Measurements from ENCODE around the gene ZNF414. TPM values are rescaled to one million over a fixed set of nuclear protein-coding genes. Genes with fewer than 3 reads are reported as not detected.
A peak's percentile ranks its signal among the peaks of the same experiment; 100 is the strongest.

The ZNF414 gene
- total and polyA plus RNA-seq, 2 experiments from 2014 or later: 50.7 to 64.2 TPM

DNA sequence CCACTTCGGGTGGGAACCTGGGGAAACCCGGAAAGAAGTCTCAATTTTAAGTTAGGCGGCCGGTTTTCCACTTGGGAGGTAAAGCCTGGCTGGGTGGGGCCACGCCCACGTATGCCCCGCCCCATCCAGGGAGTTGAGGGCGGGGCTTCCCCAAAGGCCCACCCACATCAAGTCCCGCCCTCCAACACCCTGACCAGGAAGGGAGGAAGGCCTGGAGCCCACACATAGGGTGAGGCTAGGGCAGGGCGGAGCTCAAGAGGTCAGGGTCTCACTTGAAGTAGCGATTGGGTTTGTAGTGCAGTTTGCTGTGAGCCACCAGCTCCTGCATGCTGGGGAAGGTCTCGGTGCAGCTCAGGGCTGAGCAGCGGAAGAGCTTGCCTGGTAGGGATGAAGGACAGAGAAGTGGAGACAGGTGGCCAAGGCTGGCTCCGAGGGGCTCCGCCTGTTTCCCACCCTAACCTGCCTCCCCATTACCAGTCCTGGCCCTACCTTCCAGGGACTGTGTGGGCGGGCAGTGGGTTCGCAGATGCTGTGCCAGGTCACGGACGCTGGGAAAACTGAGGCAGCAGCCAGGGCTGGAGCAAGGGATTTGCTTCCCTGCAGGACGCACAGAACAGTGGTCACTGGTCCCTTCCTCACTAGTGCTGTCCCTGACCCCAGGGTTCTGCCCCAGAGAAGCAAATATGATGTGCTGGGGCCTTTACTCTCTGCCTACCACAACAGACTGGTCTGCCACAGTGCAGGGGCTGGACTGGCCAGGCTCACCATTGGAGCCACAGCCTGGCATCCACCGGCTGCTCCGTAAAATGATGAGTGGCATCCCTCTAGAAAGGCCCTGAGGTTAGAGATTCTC lies 1.6 kb downstream of the ZNF414 start:
- Histone ChIP-seq H3K9me3 (ENCODE audit: low read depth) (no peaks in the 10 kb centered on the region), H3K4me1 (ENCODE audit: low read depth) (peaks cover 7% of the 10 kb centered on the region), H3K27ac (peak overlapping the region; percentile 100), H3K4me3 (no peak overlapping the region), H3K36me3 (no peaks in the 10 kb centered on the region), H3K27me3 (no peaks in the 10 kb centered on the region)
- TF ChIP-seq, protein P1, sequence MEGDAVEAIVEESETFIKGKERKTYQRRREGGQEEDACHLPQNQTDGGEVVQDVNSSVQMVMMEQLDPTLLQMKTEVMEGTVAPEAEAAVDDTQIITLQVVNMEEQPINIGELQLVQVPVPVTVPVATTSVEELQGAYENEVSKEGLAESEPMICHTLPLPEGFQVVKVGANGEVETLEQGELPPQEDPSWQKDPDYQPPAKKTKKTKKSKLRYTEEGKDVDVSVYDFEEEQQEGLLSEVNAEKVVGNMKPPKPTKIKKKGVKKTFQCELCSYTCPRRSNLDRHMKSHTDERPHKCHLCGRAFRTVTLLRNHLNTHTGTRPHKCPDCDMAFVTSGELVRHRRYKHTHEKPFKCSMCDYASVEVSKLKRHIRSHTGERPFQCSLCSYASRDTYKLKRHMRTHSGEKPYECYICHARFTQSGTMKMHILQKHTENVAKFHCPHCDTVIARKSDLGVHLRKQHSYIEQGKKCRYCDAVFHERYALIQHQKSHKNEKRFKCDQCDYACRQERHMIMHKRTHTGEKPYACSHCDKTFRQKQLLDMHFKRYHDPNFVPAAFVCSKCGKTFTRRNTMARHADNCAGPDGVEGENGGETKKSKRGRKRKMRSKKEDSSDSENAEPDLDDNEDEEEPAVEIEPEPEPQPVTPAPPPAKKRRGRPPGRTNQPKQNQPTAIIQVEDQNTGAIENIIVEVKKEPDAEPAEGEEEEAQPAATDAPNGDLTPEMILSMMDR (IDR thresholded peaks at IDR 0.05; ENCODE audit: low read depth, low read length): no peak
- DNase-seq (ENCODE audit: low read depth in 1 of 2, low spot score in 1 of 2): peak in 1 of 2 donors; percentile 24

DNA sequence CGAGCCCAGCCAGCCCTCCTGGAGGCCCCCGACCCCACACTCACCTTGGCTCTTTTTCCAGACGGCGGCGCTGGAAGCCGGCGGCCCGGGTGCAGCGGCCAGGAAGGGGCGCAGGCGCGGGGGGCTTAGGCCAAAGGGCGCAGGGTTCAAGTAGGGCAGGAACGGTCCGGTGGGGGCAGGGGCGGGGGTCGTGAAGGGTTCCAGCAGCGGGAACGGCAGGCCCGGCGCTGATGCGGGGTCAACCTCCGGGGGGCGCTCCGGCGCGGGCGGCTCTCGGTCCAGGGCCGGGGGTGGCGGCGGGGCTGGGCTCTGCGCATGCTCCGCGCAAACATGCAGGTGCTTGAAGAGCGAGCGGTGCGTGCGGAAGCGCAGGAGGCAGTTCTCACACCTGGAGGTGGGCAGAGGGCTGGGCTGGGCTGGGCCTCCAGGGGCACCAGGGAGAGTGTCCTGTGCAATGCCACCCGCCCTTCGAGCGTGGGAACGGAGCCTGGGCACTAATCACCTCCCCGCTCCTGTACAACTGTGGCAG lies 2.3 kb downstream of the ZNF414 start:
- no peaks in the 10 kb centered on the region for H3K36me3 ChIP-seq
- no peak overlapping the region for H3K4me3 ChIP-seq
- peaks cover 7% of the 10 kb centered on the region for H3K4me1 ChIP-seq (ENCODE audit: low read depth)
- TF ChIP-seq, protein P1 (IDR thresholded peaks at IDR 0.05; ENCODE audit: low read depth, low read length): no peak
- no peak for DNase-seq (ENCODE audit: low read depth in 1 of 2, low spot score in 1 of 2)
- H3K9me3 ChIP-seq (ENCODE audit: low read depth): no peaks in the 10 kb centered on the region
- H3K27ac ChIP-seq: no peak overlapping the region
- H3K27me3 ChIP-seq: no peaks in the 10 kb centered on the region

DNA sequence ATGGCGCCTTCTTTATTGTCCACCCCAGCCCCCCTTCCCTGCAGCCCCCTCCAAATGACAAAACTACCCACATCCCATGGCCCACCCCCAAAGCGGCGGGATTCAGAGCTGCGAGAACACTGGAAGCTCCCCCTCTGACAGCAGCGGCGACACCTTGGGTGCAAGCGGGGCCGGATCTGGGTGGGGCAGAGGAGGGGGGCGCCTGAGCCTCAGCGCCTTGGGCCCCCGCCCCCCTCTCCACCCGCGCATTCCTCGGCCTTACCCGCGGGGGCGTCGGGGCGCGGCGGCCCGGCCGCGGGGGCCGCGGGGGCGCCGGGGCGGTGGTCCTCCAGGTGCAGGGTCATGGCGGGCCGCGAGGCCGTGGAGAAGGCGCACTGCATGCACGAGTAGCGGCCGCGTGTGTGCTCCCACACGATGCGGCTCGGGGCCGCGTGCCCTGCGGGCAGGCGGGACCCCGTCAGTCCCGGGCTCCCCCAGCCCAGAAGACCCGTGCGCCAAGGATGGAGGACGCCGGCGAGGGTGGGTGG lies 3.3 kb downstream of the ZNF414 start:
- no peaks in the 10 kb centered on the region for H3K36me3 ChIP-seq
- no peak overlapping the region for H3K4me3 ChIP-seq
- no peak for DNase-seq (ENCODE audit: low read depth in 1 of 2, low spot score in 1 of 2)
- peaks cover 7% of the 10 kb centered on the region for H3K4me1 ChIP-seq (ENCODE audit: low read depth)
- no peaks in the 10 kb centered on the region for H3K27me3 ChIP-seq
- no peak overlapping the region for H3K27ac ChIP-seq
- no peaks in the 10 kb centered on the region for H3K9me3 ChIP-seq (ENCODE audit: low read depth)
- TF ChIP-seq, protein P1 (IDR thresholded peaks at IDR 0.05; ENCODE audit: low read depth, low read length): no peak

DNA sequence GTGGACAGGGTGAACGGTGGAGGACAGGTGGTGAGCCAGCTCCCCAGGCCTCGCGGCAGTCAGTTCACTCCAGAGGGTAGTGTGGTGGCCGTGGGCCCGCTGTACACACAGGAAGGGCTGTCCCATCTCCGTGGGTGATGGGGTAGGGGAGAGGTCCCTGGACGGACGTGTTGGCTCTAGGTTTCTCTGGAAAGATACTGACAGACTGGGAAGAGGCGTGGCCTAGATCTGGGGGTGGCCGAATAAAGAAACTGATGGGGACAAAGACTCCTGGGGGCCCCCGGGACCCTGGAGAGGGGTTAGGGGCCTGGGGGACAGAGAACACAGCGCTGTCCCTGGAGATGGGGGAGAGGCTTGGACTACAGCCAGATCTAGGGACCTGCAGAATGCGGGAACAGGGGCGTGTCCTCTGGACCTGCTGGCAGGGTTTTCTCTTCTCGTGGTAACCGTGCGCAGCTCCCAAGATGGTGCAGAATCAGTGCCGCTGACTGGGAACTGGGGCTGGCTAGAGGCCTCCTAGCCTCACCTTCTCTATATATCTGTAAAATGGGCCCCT lies 7.5 kb downstream of the ZNF414 start:
- H3K27ac ChIP-seq: peak overlapping the region; percentile 64
- peaks cover 6% of the 10 kb centered on the region for H3K4me1 ChIP-seq (ENCODE audit: low read depth)
- no peaks in the 10 kb centered on the region for H3K36me3 ChIP-seq
- H3K4me3 ChIP-seq: peak overlapping the region; percentile 47
- no peaks in the 10 kb centered on the region for H3K27me3 ChIP-seq
- DNase-seq (ENCODE audit: low read depth in 1 of 2, low spot score in 1 of 2): no peak
- no peaks in the 10 kb centered on the region for H3K9me3 ChIP-seq (ENCODE audit: low read depth)
- TF ChIP-seq, protein P1 (IDR thresholded peaks at IDR 0.05; ENCODE audit: low read depth, low read length): no peak

DNA sequence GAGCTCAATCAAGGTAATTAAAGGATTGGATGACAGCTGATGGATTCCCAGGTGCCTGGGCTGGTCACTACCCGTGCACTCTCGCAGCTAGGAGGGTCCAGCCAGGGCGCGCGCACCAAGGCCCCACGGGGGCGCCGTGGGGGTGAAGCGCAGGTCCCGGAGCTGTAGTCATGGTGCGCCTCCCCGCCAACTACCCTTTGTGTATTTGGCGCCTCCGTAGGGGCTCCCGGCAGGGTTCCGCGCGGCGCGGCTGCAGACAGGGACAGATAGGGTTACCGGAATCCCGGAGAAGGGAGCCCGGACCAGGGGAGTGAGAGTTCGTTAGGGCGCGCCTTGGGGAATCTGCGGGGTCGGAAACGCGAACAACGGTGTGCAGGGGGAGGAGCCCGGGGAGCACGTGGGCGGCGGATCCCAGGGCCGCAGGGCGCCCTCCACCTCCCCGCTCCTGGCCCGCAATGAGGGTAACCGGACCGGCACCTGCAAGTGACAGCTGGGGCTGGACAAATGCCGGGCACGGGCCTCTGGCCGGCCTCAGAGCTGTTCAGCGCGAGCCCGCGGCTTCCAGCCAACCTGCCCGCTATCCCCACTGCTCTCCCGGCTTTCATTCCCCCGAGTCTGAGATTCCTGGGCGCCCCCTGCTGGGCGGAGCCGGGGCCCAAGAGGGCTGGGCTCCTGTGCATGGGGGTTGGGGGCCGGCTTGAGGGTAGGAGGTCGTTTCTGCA lies 8.1 kb downstream of the ZNF414 start:
- peak overlapping the region; percentile 64 for H3K27ac ChIP-seq
- H3K36me3 ChIP-seq: no peaks in the 10 kb centered on the region
- H3K4me3 ChIP-seq: peak overlapping the region; percentile 47
- no peaks in the 10 kb centered on the region for H3K27me3 ChIP-seq
- H3K4me1 ChIP-seq (ENCODE audit: low read depth): peaks cover 6% of the 10 kb centered on the region
- TF ChIP-seq, protein P1 (IDR thresholded peaks at IDR 0.05; ENCODE audit: low read depth, low read length): peak; percentile 93
- H3K9me3 ChIP-seq (ENCODE audit: low read depth): no peaks in the 10 kb centered on the region
- DNase-seq (ENCODE audit: low read depth in 1 of 2, low spot score in 1 of 2): peak; percentile 74 to 88
